Right forelimb (tissue), 1 donor: ENCODE data around the gene RIMBP3C.
"Not testable (repeated sequence)": the region's sequence is repeated elsewhere in the genome, so short reads cannot be mapped to it uniquely, and the experiment has no call there.

ENCODE experiments used
- DNase-seq: peaks from one replicate; pipeline ENCODE4 v3.0.0-alpha.2; 2018

The RIMBP3C gene

GRCh38 chr22:21551361-21551760 lies at the start of gene RIMBP3C:
RIMBP3C (minus strand) TSS chr22:21551461; CDS start chr22:21550976, 485 bp downstream.
- not testable (repeated sequence) for DNase-seq

- no peak for DNase-seq
These were observed 48.0 kb upstream of the RIMBP3C start for GRCh38 chr22:21599053-21599893.

- DNase-seq, result no peak
These were observed 47.0 kb upstream of the RIMBP3C start for GRCh38 chr22:21598302-21598701.

- not testable (repeated sequence) for DNase-seq
These were observed 45.3 kb upstream of the RIMBP3C start for GRCh38 chr22:21596356-21597135.

- no peak for DNase-seq
These were observed 43.7 kb upstream of the RIMBP3C start for GRCh38 chr22:21594865-21595452.

- DNase-seq, result no peak
These were observed 42.4 kb upstream of the RIMBP3C start for GRCh38 chr22:21593406-21594232.

GRCh38 chr22:21592422-21592821 lies 41.2 kb upstream of the RIMBP3C start:
- no peak for DNase-seq

- no peak for DNase-seq
These were observed 40.4 kb upstream of the RIMBP3C start for GRCh38 chr22:21591695-21592094.

- DNase-seq, result no peak
These were observed 39.8 kb upstream of the RIMBP3C start for GRCh38 chr22:21590809-21591641.

GRCh38 chr22:21589396-21589795 lies 38.1 kb upstream of the RIMBP3C start:
- no peak for DNase-seq

- DNase-seq, result no peak
These were observed 36.7 kb upstream of the RIMBP3C start for GRCh38 chr22:21587803-21588611.

- DNase-seq, result no peak
These were observed 34.1 kb upstream of the RIMBP3C start for GRCh38 chr22:21585389-21585788.

GRCh38 chr22:21582801-21583740 lies 31.8 kb upstream of the RIMBP3C start:
- no peak for DNase-seq

- not testable (repeated sequence) for DNase-seq
These were observed 29.9 kb upstream of the RIMBP3C start for GRCh38 chr22:21581009-21581713.

- not testable (repeated sequence) for DNase-seq
These were observed 29.4 kb upstream of the RIMBP3C start for GRCh38 chr22:21580623-21581007.

GRCh38 chr22:21579474-21579851 lies 28.2 kb upstream of the RIMBP3C start:
- no peak for DNase-seq

- no peak for DNase-seq
These were observed 22.7 kb upstream of the RIMBP3C start for GRCh38 chr22:21573750-21574494.

GRCh38 chr22:21573293-21573734 lies 22.1 kb upstream of the RIMBP3C start:
- DNase-seq, result no peak
